Activated gamma-delta T cell (primary cell): ENCODE data around the gene RRP8.

Experiments used
- DNase-seq: peaks from one replicate; lab custom pipeline; 2025; lab: John Stamatoyannopoulos, UW
- total RNA-seq, 2 donors: gene quantifications; one replicate each; lab custom pipeline; 2026; lab: John Stamatoyannopoulos, UW

RRP8 gene
- 49.3 to 62.0 reads per million in 2 donors for total RNA-seq

GRCh38 chr11:6603287-6604080 lies at the start of gene RRP8, which contains the start of gene ILK:
Gene RRP8, minus strand, starts transcription at chr11:6603616. Its CDS starts 114 bp downstream, at chr11:6603502.
Gene ILK, plus strand, starts transcription at chr11:6603774. Its CDS starts 498 bp downstream, at chr11:6604272.
- peak; percentile 78 for DNase-seq

- no peak for DNase-seq
These were observed 49.7 kb upstream of the RRP8 start for GRCh38 chr11:6653097-6653496.

- DNase-seq: no peak
These were observed 48.8 kb upstream of the RRP8 start for GRCh38 chr11:6652182-6652581.

GRCh38 chr11:6650980-6651379 lies 47.6 kb upstream of the RRP8 start:
- DNase-seq: no peak

- no peak for DNase-seq
These were observed 46.7 kb upstream of the RRP8 start for GRCh38 chr11:6650104-6650503.

GRCh38 chr11:6648501-6648900 lies 45.1 kb upstream of the RRP8 start:
- no peak for DNase-seq

- no peak for DNase-seq
These were observed 44.4 kb upstream of the RRP8 start for GRCh38 chr11:6647836-6648235.

- no peak for DNase-seq
These were observed 43.7 kb upstream of the RRP8 start for GRCh38 chr11:6646918-6647679.

GRCh38 chr11:6646576-6646917 lies 43.1 kb upstream of the RRP8 start:
- DNase-seq: no peak

- DNase-seq: no peak
These were observed 42.7 kb upstream of the RRP8 start for GRCh38 chr11:6646071-6646470.

GRCh38 chr11:6642957-6643356 lies 39.5 kb upstream of the RRP8 start:
- DNase-seq: no peak

- no peak for DNase-seq
These were observed 37.7 kb upstream of the RRP8 start for GRCh38 chr11:6640985-6641701.

- no peak for DNase-seq
These were observed 36.9 kb upstream of the RRP8 start for GRCh38 chr11:6640036-6640984.

GRCh38 chr11:6638429-6638828 lies 35.0 kb upstream of the RRP8 start:
- no peak for DNase-seq

- no peak for DNase-seq
These were observed 34.5 kb upstream of the RRP8 start for GRCh38 chr11:6637871-6638270.

- DNase-seq: no peak
These were observed 33.1 kb upstream of the RRP8 start for GRCh38 chr11:6636480-6636879.

- DNase-seq: no peak
These were observed 31.9 kb upstream of the RRP8 start for GRCh38 chr11:6635082-6635932.

GRCh38 chr11:6634534-6634933 lies 31.1 kb upstream of the RRP8 start:
- no peak for DNase-seq

GRCh38 chr11:6633422-6634408 lies 30.3 kb upstream of the RRP8 start:
- DNase-seq: no peak
